HG02885 (cell line): ENCODE data around the gene ZCCHC3.
A peak's percentile ranks its signal among the peaks of the same experiment; 100 is the strongest.

Experiments
- ATAC-seq: cut with Tn5 transposase; IDR thresholded peaks from one replicate; pipeline ENCODE4 v1.9.1; 2021; ENCODE audit warnings: mild to moderate bottlenecking; ENCODE audit not compliant: unreplicated experiment, poor library complexity

ZCCHC3 gene

DNA sequence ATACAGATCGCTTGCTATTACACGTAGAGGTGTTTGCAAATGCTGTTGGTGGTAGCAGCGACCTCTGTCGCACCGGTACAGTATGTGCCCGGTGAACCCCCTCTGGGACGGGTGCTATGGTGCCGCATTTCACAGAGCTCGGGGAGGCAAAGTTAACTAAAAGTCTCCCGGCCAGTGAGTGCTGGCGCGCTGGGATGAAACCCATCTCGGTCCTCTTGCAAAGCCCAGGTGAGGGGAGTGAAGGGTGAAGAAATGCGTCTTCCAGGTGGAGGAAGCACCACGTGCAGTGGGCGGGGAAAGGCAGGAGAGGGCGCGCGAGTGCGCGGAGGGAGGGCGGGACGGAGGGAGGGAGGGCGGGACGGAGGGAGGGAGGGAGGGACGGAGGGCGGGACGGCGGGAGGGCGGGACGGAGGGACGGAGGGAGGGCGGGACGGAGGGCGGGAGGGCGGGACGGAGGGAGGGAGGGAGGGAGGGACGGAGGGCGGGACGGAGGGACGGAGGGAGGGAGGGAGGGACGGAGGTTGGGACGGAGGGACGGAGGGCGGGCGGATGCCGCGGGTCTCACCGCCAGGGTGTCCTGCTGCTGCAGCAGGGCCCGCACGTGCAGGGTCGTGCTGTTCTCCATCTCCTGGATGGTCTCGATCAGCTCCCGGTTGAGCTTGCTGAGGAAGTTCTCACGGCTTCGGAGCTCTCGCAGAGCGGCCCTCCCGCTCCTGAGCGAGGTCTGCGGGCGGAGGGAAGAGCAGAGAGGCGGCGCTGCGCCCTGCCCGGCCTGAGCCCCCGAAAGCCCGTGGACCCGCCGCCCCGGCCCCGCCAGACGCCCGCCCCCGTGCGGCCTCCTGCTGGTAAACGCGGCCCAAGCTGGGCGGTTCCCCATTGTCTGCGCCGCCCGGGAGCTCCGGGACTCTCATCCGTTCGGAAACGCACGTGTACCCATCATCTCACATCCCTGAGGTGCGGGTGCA is 18.5 kb upstream of the ZCCHC3 start:
- no peak for ATAC-seq

DNA sequence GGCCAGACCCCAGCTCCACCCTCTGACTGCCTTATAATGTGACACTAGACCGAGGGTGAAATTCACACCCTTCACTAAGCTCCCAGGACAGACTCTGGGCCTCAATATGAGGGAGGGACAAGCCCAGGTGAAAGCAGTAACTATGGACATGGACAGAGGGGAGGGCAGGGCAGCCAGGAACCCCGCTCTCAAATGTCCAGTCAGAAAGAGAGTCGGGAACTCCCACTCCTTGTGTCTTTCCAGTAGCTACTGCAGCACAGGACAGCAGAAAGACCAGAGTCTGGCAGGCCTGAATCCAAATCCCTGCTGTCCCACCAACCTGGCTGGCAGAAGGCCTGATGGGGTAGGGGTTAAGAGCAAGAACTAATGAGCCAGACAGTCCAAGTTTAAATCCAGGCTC is 13.2 kb upstream of the ZCCHC3 start:
- no peak for ATAC-seq

DNA sequence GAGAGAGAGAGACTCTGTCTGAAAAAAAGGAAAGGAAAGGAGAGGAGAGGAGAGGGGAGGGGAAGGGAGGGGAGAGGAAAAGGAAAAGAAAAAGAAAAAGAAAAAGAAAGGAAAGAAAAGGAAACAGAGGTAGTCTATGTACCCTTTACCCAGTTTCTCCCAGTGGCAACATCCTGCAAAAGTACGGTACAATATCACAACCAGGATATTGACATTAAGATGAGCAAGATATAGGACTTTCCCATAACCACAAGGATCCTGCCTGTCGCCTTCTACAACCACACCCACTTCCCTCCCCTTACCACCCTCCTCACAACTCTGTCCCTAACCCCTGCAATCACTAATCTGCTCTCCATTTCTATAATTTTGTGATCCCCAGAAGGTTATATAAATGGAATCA is 10.9 kb upstream of the ZCCHC3 start:
- ATAC-seq: no peak

DNA sequence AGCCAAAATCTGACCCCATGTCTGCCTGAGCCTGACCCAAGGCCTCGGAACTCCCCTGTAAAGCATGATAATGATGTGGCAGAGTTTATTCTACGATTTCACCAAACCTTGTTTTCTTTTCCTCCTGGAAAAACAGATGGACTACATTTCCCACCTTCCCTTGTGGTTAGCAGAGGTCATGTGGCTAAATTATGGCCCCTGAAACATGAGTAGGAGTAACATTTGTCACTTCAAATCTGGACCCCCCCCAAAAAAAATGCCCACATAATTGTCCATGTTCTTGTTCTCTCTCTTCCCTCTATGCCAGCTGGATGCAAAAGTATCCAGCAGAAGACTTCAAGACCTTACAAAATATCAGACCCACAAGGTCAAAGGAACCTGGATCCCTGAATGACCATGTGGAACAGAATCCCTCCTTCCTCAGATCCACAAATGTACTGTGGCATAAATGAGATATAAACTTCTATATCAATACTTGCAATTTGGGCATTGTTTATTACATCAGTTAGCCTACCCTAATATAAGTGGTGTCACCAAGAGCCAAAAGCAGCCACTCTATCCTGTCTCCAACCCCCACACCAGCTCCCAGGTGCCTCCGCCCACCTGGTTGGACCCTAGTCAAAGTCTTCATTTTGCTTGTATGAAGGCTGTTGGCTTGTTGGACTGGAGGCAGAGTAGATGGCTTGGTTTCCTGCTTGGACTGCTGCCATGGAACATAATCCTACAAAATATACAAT is 8.2 kb upstream of the ZCCHC3 start:
- no peak for ATAC-seq

DNA sequence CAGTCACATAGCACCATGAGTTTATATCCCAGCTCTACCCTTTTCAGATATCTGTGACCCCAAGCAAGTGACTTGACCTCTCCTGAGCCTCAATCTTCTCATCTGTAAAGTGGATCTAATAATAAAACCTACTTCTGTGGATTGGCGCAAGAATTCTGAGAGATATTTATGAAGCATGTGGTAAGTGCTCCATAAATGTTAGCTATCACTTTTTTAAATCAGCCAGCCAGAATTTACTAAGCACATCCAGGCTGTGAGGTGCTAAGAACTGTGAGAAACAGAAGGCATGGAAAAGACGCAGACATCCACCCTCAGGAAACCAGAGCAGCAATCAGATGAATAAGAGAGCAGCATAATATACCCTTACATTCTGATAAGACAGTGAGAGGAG is 7.7 kb upstream of the ZCCHC3 start:
- no peak for ATAC-seq

DNA sequence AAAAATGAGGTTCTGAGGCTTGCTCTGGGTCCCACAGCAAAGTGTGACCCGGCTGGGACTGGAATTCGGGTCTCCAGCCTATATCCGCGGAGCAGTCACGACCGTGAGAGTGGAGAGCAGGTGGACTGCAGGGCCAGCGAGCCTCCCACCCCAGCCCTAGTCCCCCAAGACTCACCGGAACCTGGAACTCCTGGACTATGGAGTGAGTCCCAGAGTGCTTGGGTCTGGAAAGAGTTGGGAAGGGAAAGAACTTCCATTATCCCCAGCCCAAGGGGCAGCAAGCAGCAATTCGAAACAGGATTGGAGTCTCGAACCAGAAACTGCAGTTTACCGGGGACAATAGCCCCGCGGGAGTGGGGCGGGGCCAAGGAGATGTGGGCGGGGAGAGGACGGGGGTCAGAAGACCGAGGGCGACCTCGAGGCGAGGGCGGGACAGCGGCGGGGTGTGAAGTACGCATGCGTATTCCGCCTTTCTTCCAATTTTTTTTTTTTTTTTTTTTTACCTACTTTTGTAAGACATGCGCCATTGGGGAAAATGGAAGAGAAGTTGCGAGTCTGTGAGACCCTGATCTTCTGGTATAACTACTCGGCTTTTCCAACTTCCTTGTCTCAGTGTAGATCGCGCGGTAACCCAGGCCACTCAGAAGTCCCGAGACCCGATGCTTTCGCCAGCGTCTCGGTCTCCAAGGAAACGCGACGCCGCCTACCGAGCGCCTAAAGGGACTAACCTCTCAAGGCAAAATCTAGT is 7.1 kb upstream of the ZCCHC3 start, which contains the start of gene C20orf96:
Gene C20orf96 (minus strand): TSS at position 667 of the 748 bp plus-strand sequence. CDS start 140 bp downstream, at position 527.
- peak; percentile 90 for ATAC-seq

DNA sequence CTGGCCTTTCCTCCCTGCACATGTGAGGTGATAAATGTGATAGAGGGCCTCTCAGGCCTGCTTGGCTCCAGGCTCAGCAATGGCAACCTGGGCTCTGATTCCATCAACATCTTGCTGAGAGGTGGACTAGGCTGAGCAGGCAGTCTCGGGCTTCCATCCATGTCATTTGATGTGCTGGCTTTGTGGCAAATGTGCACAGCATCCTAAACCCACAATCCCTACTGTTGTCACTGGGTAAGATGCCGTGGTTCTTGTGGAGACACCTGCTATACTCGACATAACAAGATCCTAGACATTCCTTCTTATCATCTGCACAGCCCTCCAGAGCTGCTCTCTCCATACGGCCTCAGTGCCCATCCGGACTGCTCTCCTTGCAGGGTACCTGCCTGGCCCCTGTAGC is 2.8 kb upstream of the ZCCHC3 start:
- ATAC-seq: no peak

DNA sequence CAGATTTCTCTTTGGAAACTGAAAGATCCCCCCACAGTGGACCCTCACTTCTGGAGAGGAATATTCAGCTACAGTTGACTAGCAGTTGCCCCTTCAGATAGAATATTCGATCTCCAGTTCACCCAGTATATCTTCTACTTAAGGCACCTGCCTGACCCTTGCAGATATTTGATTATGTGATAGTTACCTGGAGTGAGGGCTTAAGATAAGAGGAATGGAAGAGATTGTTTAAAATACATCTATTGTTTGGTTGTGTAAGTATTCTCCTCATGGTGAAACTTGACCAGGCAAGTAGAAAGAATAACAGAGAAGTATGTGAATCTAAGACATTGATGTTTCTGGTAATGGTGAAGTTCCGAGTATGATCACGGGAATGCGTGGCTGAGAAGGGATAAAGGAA is 1.6 kb upstream of the ZCCHC3 start:
- no peak for ATAC-seq

DNA sequence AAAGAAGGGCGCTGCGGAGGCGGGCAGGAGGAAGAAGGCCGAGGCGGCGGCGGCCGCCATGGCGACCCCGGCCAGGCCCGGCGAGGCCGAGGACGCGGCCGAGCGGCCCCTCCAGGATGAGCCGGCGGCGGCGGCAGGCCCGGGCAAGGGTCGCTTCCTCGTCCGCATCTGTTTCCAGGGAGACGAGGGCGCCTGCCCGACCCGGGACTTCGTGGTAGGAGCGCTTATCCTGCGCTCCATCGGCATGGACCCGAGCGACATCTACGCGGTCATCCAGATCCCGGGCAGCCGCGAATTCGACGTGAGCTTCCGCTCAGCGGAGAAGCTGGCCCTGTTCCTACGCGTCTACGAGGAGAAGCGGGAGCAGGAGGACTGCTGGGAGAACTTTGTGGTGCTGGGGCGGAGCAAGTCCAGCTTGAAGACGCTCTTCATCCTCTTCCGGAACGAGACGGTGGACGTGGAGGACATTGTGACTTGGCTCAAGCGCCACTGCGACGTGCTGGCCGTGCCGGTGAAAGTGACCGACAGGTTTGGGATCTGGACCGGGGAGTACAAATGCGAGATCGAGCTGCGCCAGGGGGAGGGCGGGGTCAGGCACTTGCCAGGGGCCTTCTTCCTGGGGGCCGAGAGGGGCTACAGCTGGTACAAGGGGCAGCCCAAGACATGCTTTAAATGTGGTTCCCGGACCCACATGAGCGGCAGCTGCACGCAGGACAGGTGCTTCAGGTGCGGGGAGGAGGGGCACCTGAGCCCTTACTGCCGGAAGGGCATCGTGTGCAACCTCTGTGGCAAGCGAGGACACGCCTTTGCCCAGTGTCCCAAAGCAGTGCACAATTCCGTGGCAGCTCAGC is 780 bp downstream of the ZCCHC3 start:
- ATAC-seq: peak; percentile 26

DNA sequence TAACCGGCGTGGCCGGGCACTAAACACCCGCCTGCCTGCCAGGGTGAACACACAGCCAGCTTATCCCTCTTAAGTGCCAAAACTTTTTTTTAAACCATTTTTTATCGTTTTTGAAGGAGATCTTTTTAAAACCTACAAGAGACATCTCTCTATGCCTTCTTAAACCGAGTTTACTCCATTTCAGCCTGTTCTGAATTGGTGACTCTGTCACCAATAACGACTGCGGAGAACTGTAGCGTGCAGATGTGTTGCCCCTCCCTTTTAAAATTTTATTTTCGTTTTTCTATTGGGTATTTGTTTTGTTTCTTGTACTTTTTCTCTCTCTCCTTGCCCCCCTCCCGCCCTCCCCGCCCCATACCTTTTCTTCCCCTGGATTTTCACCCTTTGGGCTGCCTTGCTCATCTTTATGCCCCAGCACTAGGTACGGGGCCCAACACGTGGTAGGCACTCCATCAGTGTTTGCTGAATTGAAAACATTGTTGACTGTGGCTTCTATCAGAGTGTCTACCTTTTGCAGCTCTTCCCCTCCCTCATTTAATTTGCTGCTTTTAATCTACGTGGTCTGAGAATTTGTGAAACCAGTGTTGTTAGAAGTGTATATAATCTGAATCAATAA is 1.5 kb downstream of the ZCCHC3 start:
- ATAC-seq: no peak

DNA sequence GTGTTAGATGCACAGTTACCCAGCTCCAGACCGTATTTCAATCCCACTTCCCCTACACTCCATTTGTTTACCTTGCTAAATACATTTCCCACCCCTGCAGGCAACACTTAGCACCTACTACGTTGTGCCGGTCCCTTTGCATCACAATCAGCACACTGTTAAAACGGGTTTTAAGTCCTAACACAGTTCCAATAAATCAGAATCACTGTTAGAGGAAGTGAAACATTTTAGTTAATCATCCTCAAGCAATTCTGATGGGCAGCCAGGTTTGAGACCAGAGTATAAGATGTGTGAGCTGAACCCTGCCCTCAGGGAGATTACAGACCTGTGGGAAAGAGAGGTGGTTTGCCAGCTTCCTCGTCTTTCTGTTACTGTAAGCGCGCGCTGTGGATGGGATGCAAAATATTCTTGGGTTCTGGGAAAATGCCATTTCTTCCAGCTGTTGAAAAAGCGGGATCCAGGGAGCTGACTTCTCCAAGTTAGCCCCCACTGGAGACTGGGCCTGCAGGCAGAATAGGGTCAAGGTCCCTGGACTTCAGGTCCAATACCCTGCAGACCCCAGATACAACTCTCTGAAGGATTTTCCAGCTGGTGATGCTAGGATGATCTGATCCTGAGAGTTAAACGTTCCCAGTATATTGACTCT is 3.1 kb downstream of the ZCCHC3 start:
- ATAC-seq: no peak

DNA sequence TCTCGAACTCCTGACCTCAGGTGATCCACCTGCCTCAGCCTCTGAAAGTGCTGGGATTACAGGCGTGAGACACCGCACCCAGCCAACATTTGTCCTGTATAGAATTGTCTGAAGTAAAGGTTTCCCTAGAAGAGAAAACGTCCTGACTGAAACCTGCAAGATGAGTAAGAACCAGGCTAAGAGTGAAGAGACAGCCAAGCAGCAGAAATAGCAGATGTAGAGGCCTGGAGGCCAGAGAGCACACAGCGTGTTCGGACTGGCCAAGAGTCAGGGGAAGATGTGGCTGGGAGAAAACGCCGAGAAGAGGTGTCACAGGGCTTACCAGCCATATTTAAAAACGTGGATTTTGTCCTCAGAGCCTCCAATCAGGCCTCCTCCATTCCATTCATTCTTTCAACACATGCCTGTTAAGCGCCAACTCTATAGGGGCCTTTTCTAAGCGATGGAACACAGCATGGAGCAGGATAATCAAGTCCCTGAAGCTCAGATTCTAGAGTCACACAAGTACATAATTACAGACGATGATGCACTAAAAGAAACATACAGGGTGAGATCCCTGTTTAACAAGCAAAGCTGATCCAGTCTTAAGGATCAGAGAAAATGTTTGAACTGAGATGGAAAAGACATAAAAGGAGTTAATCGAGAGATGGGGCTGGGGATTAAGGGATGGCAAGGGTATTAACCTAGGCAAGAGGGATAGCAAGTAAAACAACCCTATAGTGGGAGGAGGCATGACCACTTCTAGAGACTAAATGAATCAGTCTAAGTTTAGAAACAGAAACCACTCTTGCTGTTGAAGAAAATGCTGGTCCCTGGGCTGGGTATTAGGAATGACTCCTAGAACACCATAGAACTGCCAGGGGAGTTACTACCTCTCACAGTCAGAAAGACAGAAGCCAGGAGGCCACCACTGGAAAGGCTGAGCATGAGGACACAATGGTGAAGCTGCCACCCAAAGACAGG is 4.8 kb downstream of the ZCCHC3 start:
- ATAC-seq: no peak

DNA sequence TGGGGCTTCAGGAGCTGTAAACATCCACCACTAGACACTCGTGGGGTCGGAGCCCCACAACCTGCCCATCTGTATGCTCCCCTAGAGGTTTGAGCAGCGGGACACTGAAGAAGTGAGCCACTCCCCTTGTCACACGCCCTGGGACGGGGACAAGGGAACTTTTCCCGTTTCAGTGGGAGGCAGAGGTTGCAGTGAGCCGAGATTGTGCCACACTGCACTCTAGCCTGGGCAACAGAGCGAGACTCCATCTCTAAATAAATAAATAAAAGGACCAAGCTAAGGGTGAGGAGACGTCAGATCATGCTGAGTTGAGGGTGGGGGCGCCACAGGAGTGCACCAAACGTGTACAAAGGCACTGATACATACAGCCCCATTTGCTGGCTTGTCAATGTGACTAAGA is 8.4 kb downstream of the ZCCHC3 start:
- no peak for ATAC-seq

DNA sequence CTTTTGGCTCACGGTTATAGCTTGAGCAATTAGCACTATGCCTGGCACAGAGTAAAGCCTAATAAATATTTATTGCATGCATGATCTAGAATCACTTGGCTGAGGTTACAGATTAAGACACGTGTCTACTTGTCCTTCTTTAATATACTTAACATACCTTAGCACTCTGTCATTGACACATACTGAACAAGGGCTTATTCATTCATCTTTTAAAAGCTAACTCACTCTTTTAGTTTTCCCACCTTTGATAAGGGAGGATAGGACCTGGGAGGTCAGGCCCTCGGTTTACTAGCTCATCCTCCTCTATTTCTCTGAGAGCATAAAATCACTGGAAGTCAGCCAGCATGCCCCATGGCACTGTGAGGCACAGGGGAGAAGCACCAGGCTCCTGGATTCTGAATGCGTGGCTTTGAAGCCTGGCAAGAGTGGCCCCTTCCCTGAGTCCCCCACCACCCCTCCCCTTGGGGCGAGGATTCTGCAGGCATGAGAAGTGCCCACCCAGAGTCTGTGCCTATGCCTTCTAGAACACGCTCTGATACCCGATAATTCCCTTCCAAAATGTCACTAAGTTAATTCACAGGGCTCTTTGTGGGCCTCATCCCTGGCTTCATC is 11.2 kb downstream of the ZCCHC3 start:
- ATAC-seq: no peak

DNA sequence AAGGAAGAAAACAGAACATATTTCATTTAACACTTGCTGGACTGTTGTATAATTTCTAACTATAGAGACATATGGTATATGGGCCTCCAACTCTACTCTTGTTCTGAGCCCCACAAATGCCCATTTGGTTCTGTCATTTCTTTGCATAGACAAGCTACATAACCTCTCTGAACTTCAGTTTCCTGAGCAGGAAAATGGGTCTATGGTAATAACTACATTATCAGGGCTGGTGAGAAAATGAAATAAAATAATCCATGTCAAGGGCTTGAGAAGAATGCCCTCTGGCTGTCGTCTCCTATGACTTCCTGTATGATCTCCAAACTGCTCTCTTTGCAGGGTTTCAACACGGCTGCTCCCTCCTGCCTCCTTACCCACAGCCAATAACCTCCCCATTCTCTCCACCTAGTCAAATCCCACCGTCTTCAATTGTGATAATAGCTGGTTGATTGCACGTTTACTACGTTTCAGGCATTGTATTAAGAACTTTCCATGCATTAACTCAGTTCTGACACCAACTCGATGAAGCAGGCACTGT is 12.0 kb downstream of the ZCCHC3 start:
- ATAC-seq: no peak

DNA sequence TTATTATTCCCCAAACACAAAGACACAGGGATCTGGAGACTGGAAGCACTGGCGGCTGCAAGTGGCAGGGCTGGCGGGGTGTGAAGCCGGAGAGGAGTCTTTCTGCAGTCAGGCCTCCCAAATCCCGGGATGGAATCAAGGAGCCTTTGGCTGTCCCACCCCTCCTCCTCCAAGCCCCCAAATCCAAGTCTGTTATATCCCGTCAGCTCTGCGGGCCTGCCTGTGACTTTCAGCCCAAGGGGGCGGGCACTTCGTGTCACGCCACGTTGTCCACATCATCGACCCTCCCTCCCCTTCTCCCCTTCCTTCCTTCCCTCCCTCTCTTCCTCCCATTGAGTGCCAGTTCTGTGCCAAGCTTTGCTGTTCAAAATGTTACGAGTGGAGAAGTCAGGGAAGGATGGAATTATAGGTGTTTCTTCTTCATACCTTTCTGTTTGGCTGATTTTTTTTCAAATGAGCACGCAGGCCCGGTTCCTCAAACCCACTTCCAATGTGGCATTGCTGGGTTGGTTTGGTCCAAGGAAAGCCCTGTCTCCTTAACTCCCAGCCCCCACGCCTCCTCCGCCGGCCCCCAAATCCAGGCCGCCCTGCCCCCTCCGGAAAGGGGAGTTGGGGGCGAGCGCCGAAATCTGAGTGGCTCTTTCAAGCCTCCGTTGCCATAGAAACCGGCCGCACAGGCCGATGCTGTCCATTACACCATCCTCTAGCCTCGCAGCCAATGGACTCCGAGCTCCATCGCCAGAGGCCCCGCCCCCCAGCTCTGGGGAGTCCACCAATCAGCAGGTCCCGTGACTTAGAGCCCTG is 12.7 kb downstream of the ZCCHC3 start:
- peak; percentile 100 for ATAC-seq
